Stimulated activated CD8-positive, alpha-beta memory T cell treated with anti-CD3 and anti-CD28 coated beads, Interleukin-12 subunit alpha, Interleukin-12 subunit beta, amount 100 ng/mL, for 24 hours (primary cell): ENCODE data around the gene RPL19.
A peak's percentile ranks its signal among the peaks of the same experiment; 100 is the strongest.

ENCODE experiments used
- DNase-seq: peaks from one replicate; pipeline ENCODE4 v3.0.0-alpha.2; 2020; ENCODE audit errors: extremely low read depth

Gene RPL19

GRCh38 chr17:39223907-39224777, 24.1 kb downstream of the RPL19 start:
- no peak for DNase-seq

- DNase-seq, result no peak
These were observed 24.8 kb downstream of the RPL19 start for GRCh38 chr17:39224778-39225307.

GRCh38 chr17:39225308-39225958, 25.4 kb downstream of the RPL19 start, which contains the start of gene STAC2:
Gene STAC2, minus strand, starts transcription at chr17:39225945. Its CDS starts 443 bp downstream, at chr17:39225502.
- DNase-seq, result no peak

GRCh38 chr17:39225959-39226683, 26.0 kb downstream of the RPL19 start:
- DNase-seq, result no peak

- no peak for DNase-seq
These were observed 27.4 kb downstream of the RPL19 start for GRCh38 chr17:39227364-39227919.

GRCh38 chr17:39229274-39229913, 29.3 kb downstream of the RPL19 start:
- DNase-seq, result no peak

GRCh38 chr17:39230361-39230760, 30.3 kb downstream of the RPL19 start:
- no peak for DNase-seq

- no peak for DNase-seq
These were observed 31.0 kb downstream of the RPL19 start for GRCh38 chr17:39231091-39231561.

- no peak for DNase-seq
These were observed 31.8 kb downstream of the RPL19 start for GRCh38 chr17:39231591-39232551.

GRCh38 chr17:39235555-39236449, 35.7 kb downstream of the RPL19 start:
- DNase-seq, result no peak

GRCh38 chr17:39236450-39236927, 36.4 kb downstream of the RPL19 start:
- DNase-seq, result no peak

- no peak for DNase-seq
These were observed 36.9 kb downstream of the RPL19 start for GRCh38 chr17:39236981-39237441.

- no peak for DNase-seq
These were observed 37.5 kb downstream of the RPL19 start for GRCh38 chr17:39237586-39237985.

GRCh38 chr17:39238311-39238972, 38.4 kb downstream of the RPL19 start:
- DNase-seq, result peak; percentile 51

GRCh38 chr17:39239640-39240314, 39.7 kb downstream of the RPL19 start:
- DNase-seq, result no peak

- no peak for DNase-seq
These were observed 40.5 kb downstream of the RPL19 start for GRCh38 chr17:39240631-39241030.

- no peak for DNase-seq
These were observed 43.1 kb downstream of the RPL19 start for GRCh38 chr17:39243155-39243554.
